Ovary (tissue), 9 donors: ENCODE results near the gene TMEM200A. TPM values are rescaled to one million over a fixed set of nuclear protein-coding genes. Genes with fewer than 3 reads are reported as not detected.

Experiments
- DNase-seq, 5 donors: peaks; one replicate each; pipeline ENCODE4 v3.0.0-alpha.2; 2019 to 2020
- H3K27ac ChIP-seq, 2 donors: fragments of 200-600 bp; one replicate each; pipeline versions ENCODE4 v1.5.1 to v1.8.0; 2019 to 2022
- H3K27me3 ChIP-seq: fragments of 200-600 bp; one replicate; pipeline ENCODE4 v1.8.0; 2022
- H3K36me3 ChIP-seq: fragments of 200-600 bp; sonication (generic); one replicate; pipeline ENCODE4 v1.5.1; 2019
- H3K4me1 ChIP-seq: one replicate; pipeline ENCODE4 v1.8.1; 2013; ENCODE audit warnings: mild to moderate bottlenecking, moderate library complexity; ENCODE audit not compliant: insufficient read depth
- H3K4me3 ChIP-seq: fragments of 200-600 bp; sonication (generic); one replicate; pipeline ENCODE4 v1.5.1; 2017
- H3K9me3 ChIP-seq, 2 donors: fragments of 200-600 bp in 1 of 2; sonication (generic) in 1 of 2; one replicate each; pipeline versions ENCODE4 v1.5.1 to v1.8.1; 2013 to 2019; ENCODE audit warnings: mild to moderate bottlenecking in 1 of 2, moderate library complexity in 1 of 2
- CTCF ChIP-seq, 3 donors: fragments of 450-650 bp in 2 of 3; fragments of 200-600 bp in 1 of 3; IDR thresholded peaks; one replicate each; pipeline versions ENCODE4 v1.5.1 to v1.8.0; 2016 to 2022; ENCODE audit warnings: antibody characterized with exemption in 3 of 3, mild to moderate bottlenecking in 1 of 3
- EP300 ChIP-seq: sonication (generic); formaldehyde crosslinking; IDR thresholded peaks from one replicate; pipeline ENCODE4 v1.6.1; 2017; ENCODE audit warnings: antibody characterized with exemption
- POLR2A ChIP-seq: fragments of 450-650 bp; IDR thresholded peaks from one replicate; pipeline ENCODE4 v1.6.1; 2017; ENCODE audit warnings: antibody characterized with exemption, mild to moderate bottlenecking, moderate library complexity
- WGBS, 3 donors: extraction: QIAGEN DNeasy Blood & Tissue Kit in 1 of 3; methylation state at CpG; one replicate each; pipeline versions ENCODE4 v1.1.5 to v1.1.7; 2013 to 2017; 5-methylcytosine and 5-hydroxymethylcytosine counted together
- intact Hi-C, 4 donors: fragments of 100-400 bp; cut with DNase I; formaldehyde crosslinking; loops; one replicate each; pipeline versions ENCODE4 v1.11.0 to v1.15.1; 2022 to 2023
- polyA plus RNA-seq, 2 donors: library from polyadenylated mRNA; stranded (reverse); fragments of 200-250 nt in 1 of 2; fragments of 350-450 nt in 1 of 2; fragmentation: Illumina TruSeq in 1 of 2; extraction: RNeasy Lipid Tissue Mini Kit (QIAGEN cat#74804) in 1 of 2; gene quantifications; one replicate each; pipeline ENCODE4 v1.2.3, GENCODE V29; 2013 to 2014
- total RNA-seq, 7 donors: library from RNA; depleted of rRNA in 2 of 7; stranded (reverse); fragments of >200 nt in 2 of 7; fragmentation: NEBNext Ultra II Directional in 3 of 7; extraction: Animal tissue kit (Norgen Biotek cat#: 25700) in 3 of 7; gene quantifications; one replicate each; pipeline versions ENCODE4 v1.1.0 to v1.2.4, GENCODE V29; 2016 to 2023
- donor health status: DM: no; HTN: no; CAD: no; lungs with moderate emphysema.
- donor health status: DM: no; HTN: no; CAD: no.
- donor health status: Bipolar disorder and iron deficiency.
- donor health status: DM: yes; HTN: yes; CAD: no.
- donor health status: DM: no; HTN: no; CAD: no.
- donor health status: DM: yes; HTN: yes; CAD: no.

TMEM200A gene
- total and polyA plus RNA-seq, 9 donors, result 8.2 to 32.5 (median 17.7) TPM

GRCh38 chr6:130434174-130434873, 68.5 kb downstream of the TMEM200A start:
- Histone ChIP-seq H3K36me3 (no peaks in the 10 kb centered on the region), H3K9me3 (no peaks in the 10 kb centered on the region), H3K4me1 (no peaks in the 10 kb centered on the region), H3K27me3 (no peaks in the 10 kb centered on the region), H3K27ac (no peak overlapping the region), H3K4me3 (no peak overlapping the region)
- DNase-seq, result no peak
- intact Hi-C loops, result no loop called here
- WGBS, 3 donors, result 84 to 92% (median 87%) methylated on average over 3 of the region's 3 CpGs
- no peak for TF ChIP-seq POLR2A
- no peak for TF ChIP-seq CTCF (IDR thresholded peaks at IDR 0.05)
- no peak for TF ChIP-seq EP300

GRCh38 chr6:130435181-130435580, 69.4 kb downstream of the TMEM200A start:
- WGBS, 3 donors, result 84 to 97% (median 85%) methylated on average over 4 of the region's 4 CpGs
- Histone ChIP-seq H3K27me3 (no peaks in the 10 kb centered on the region), H3K4me3 (no peak overlapping the region), H3K4me1 (no peaks in the 10 kb centered on the region), H3K9me3 (no peaks in the 10 kb centered on the region), H3K27ac (no peak overlapping the region), H3K36me3 (no peaks in the 10 kb centered on the region)
- DNase-seq, result no peak
- TF ChIP-seq EP300, result no peak
- TF ChIP-seq CTCF (IDR thresholded peaks at IDR 0.05), result no peak
- no peak for TF ChIP-seq POLR2A
- intact Hi-C loops, result no loop called here

GRCh38 chr6:130437961-130438360, 72.1 kb downstream of the TMEM200A start:
- no peaks in the 10 kb centered on the region for H3K4me1 ChIP-seq
- H3K9me3 ChIP-seq, result no peaks in the 10 kb centered on the region
- no peaks in the 10 kb centered on the region for H3K27me3 ChIP-seq
- intact Hi-C loops, result no loop called here
- H3K36me3 ChIP-seq, result no peaks in the 10 kb centered on the region
- no peak overlapping the region for H3K4me3 ChIP-seq
- H3K27ac ChIP-seq, result no peak overlapping the region
- WGBS, 3 donors, result 0% methylated on average over 1 of the region's 1 CpG
- no peak for TF ChIP-seq CTCF (IDR thresholded peaks at IDR 0.05)
- no peak for TF ChIP-seq POLR2A
- DNase-seq, result no peak

GRCh38 chr6:130447374-130447773, 81.6 kb downstream of the TMEM200A start:
- Histone ChIP-seq H3K4me1 (no peaks in the 10 kb centered on the region), H3K36me3 (no peaks in the 10 kb centered on the region), H3K27ac (no peak overlapping the region), H3K4me3 (no peak overlapping the region), H3K27me3 (no peaks in the 10 kb centered on the region), H3K9me3 (no peaks in the 10 kb centered on the region)
- no peak for DNase-seq
- intact Hi-C loops, result no loop called here
- TF ChIP-seq EP300 (no peak), CTCF (IDR thresholded peaks at IDR 0.05) (no peak), POLR2A (no peak)
